ENCODE measurements around the gene TXNRD2. TPM values are rescaled to one million over a fixed set of nuclear protein-coding genes. Genes with fewer than 3 reads are reported as not detected.

TXNRD2 gene
- total RNA-seq, 1 experiment from 2014 or later, result 39.9 TPM

DNA sequence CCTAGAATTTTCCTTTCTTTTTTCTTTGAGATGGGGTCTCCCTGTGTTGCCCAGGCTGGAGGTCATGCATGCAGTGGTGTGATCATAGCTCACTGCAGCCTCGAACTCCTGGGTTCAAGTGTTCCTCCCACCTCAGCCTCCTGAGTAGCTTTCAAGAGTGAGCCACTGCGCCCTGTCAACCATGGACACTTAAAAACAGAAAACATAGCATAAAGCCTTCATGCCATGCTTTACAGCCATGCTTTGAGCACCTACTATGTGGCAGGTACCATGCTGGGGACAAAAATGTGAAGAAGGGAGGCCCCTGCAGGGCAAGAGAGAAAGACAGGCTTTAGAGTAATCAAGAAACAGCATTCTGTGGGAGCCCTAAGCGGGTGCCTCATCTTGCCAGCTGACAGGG is 73.3 kb downstream of the TXNRD2 start:
- Mint-ChIP-seq H3K27ac (ENCODE audit: low read depth, unreplicated experiment) (peak overlapping the region; percentile 78), H3K4me3 (ENCODE audit: unreplicated experiment) (no peak overlapping the region), H3K27me3 (ENCODE audit: insufficient read depth, unreplicated experiment) (no peaks in the 10 kb centered on the region), H3K36me3 (ENCODE audit: insufficient read depth, unreplicated experiment) (no peaks in the 10 kb centered on the region), H3K9me3 (ENCODE audit: unreplicated experiment) (no peaks in the 10 kb centered on the region), H3K4me1 (ENCODE audit: insufficient read depth, unreplicated experiment) (peaks cover 12% of the 10 kb centered on the region)
- TF ChIP-seq, protein P1, sequence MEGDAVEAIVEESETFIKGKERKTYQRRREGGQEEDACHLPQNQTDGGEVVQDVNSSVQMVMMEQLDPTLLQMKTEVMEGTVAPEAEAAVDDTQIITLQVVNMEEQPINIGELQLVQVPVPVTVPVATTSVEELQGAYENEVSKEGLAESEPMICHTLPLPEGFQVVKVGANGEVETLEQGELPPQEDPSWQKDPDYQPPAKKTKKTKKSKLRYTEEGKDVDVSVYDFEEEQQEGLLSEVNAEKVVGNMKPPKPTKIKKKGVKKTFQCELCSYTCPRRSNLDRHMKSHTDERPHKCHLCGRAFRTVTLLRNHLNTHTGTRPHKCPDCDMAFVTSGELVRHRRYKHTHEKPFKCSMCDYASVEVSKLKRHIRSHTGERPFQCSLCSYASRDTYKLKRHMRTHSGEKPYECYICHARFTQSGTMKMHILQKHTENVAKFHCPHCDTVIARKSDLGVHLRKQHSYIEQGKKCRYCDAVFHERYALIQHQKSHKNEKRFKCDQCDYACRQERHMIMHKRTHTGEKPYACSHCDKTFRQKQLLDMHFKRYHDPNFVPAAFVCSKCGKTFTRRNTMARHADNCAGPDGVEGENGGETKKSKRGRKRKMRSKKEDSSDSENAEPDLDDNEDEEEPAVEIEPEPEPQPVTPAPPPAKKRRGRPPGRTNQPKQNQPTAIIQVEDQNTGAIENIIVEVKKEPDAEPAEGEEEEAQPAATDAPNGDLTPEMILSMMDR (IDR thresholded peaks at IDR 0.05; ENCODE audit: unreplicated experiment), result no peak
- no TSS peak for BruUV-seq (replicated peaks)
- intact Hi-C loops (cut with micrococcal nuclease), result no loop called here
- DNase-seq (ENCODE audit: unreplicated experiment), result no peak
- CTCF ChIA-PET, result interaction anchor here (0.7 kb wide), 1 partner anchor 23 kb away, joined by 3 read pairs; no protein-coding TSS in a partner anchor
- POLR2A ChIA-PET, result interaction anchor here (0.7 to 3.1 kb wide), 4 partner anchors 9 to 136 kb away, joined by 3 to 16 read pairs (median 3); partner anchors contain the start of genes GNB1L and RTL10

DNA sequence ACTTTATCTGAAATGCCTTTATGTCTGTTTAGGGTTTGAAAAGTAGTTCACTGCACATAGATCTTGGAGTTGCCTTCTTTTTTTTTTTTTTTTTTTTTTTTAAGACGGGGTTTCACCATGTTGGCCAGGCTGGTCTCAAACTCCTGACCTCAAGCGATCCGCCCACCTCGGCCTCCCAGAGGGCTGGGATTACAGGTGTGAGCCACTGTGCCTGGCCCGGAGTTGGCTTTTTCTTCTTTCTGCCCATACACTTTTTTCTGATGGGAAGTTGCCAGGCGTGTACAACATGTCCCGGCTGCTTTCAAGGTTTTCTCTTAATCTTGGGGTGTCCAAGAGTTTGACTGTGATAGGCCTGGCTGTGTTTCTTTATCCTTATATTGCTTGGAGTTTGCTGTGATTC is 74.0 kb downstream of the TXNRD2 start:
- BruUV-seq (replicated peaks), result no TSS peak
- POLR2A ChIA-PET, result interaction anchor here (3.1 kb wide), 1 partner anchor 12 kb away, joined by 16 read pairs; the partner anchor contains the start of genes GNB1L and RTL10
- CTCF ChIA-PET, result no interaction called here
- Mint-ChIP-seq H3K36me3 (ENCODE audit: insufficient read depth, unreplicated experiment) (no peaks in the 10 kb centered on the region), H3K27me3 (ENCODE audit: insufficient read depth, unreplicated experiment) (no peaks in the 10 kb centered on the region), H3K9me3 (ENCODE audit: unreplicated experiment) (no peaks in the 10 kb centered on the region), H3K27ac (ENCODE audit: low read depth, unreplicated experiment) (no peak overlapping the region), H3K4me3 (ENCODE audit: unreplicated experiment) (no peak overlapping the region), H3K4me1 (ENCODE audit: insufficient read depth, unreplicated experiment) (peaks cover 12% of the 10 kb centered on the region)
- no peak for DNase-seq (ENCODE audit: unreplicated experiment)
- intact Hi-C loops (cut with micrococcal nuclease), result no loop called here
- TF ChIP-seq, protein P1 (IDR thresholded peaks at IDR 0.05; ENCODE audit: unreplicated experiment), result no peak

- no peaks in the 10 kb centered on the region for H3K36me3 Mint-ChIP-seq (ENCODE audit: insufficient read depth, unreplicated experiment)
- TF ChIP-seq, protein P1 (IDR thresholded peaks at IDR 0.05; ENCODE audit: unreplicated experiment), result no peak
Observed at GRCh38 chr22:19866665-19867009, 75.0 kb downstream of the TXNRD2 start.

GRCh38 chr22:19865141-19865829 is 76.3 kb downstream of the TXNRD2 start:
- H3K9me3 Mint-ChIP-seq (ENCODE audit: unreplicated experiment), result no peaks in the 10 kb centered on the region

More at GRCh38 chr22:19866665-19867009, 75.0 kb downstream of the TXNRD2 start:
- Mint-ChIP-seq H3K27me3 (ENCODE audit: insufficient read depth, unreplicated experiment) (no peaks in the 10 kb centered on the region), H3K4me1 (ENCODE audit: insufficient read depth, unreplicated experiment) (peaks cover 12% of the 10 kb centered on the region), H3K27ac (ENCODE audit: low read depth, unreplicated experiment) (no peak overlapping the region), H3K4me3 (ENCODE audit: unreplicated experiment) (no peak overlapping the region), H3K9me3 (ENCODE audit: unreplicated experiment) (no peaks in the 10 kb centered on the region)
- ChIA-PET POLR2A (interaction anchor here (0.6 to 4.7 kb wide), 3 partner anchors 12 to 1032 kb away, joined by 3 to 32 read pairs (median 3); partner anchors contain the start of genes GNB1L and RTL10), CTCF (interaction anchor here (0.7 to 1.3 kb wide), 4 partner anchors 18 to 121 kb away, joined by 3 to 5 read pairs (median 4); no protein-coding TSS in a partner anchor)
- no TSS peak for BruUV-seq (replicated peaks)
- no peak for DNase-seq (ENCODE audit: unreplicated experiment)
- intact Hi-C loops (cut with micrococcal nuclease), result no loop called here

More at GRCh38 chr22:19865141-19865829, 76.3 kb downstream of the TXNRD2 start:
- Mint-ChIP-seq H3K27me3 (ENCODE audit: insufficient read depth, unreplicated experiment) (no peaks in the 10 kb centered on the region), H3K4me1 (ENCODE audit: insufficient read depth, unreplicated experiment) (peaks cover 12% of the 10 kb centered on the region), H3K36me3 (ENCODE audit: insufficient read depth, unreplicated experiment) (no peaks in the 10 kb centered on the region), H3K27ac (ENCODE audit: low read depth, unreplicated experiment) (no peak overlapping the region), H3K4me3 (ENCODE audit: unreplicated experiment) (no peak overlapping the region)
- ChIA-PET POLR2A (interaction anchor here (1.0 to 4.7 kb wide), 2 partner anchors 9 to 10 kb away, joined by 4 to 32 read pairs; partner anchors contain the start of genes GNB1L and RTL10), CTCF (interaction anchor here (1.1 kb wide), 2 partner anchors 30 to 45 kb away, joined by 3 to 5 read pairs; no protein-coding TSS in a partner anchor)
- TF ChIP-seq, protein P1 (IDR thresholded peaks at IDR 0.05; ENCODE audit: unreplicated experiment), result no peak
- BruUV-seq (replicated peaks), result no TSS peak
- intact Hi-C loops (cut with micrococcal nuclease), result no loop called here
- DNase-seq (ENCODE audit: unreplicated experiment), result no peak
